OCI-LY1 (cell line): ENCODE measurements around the gene PROP1.

Experiments
- H2AFZ ChIP-seq: fragments of 200-600 bp; sonication (generic), shearing (Covaris generic); 2 replicates; pipeline ENCODE4 v1.6.0; 2014; ENCODE audit warnings: antibody characterized with exemption, mild to moderate bottlenecking, low read length
- H3F3A ChIP-seq: fragments of 200-600 bp; sonication (generic), shearing (Covaris generic); 2 replicates; pipeline ENCODE4 v1.6.0; 2014; ENCODE audit warnings: mild to moderate bottlenecking, antibody characterized with exemption, low read length, moderate library complexity; ENCODE audit not compliant: insufficient read depth
- H3K27ac ChIP-seq: fragments of 200-600 bp; sonication (generic); 2 replicates; pipeline ENCODE4 v1.5.1; 2014; ENCODE audit warnings: low read length, mixed run types, mild to moderate bottlenecking, low read depth; ENCODE audit not compliant: poor library complexity, severe bottlenecking
- H3K27me3 ChIP-seq: fragments of 200-600 bp; sonication (generic); 2 replicates; pipeline ENCODE4 v1.6.0; 2014; ENCODE audit warnings: antibody characterized with exemption, mild to moderate bottlenecking, low read length, moderate library complexity; ENCODE audit not compliant: insufficient read depth
- H3K36me3 ChIP-seq: fragments of 200-600 bp; sonication (generic); 2 replicates; pipeline ENCODE4 v1.6.1; 2014; ENCODE audit warnings: mild to moderate bottlenecking, antibody characterized with exemption, low read length, moderate library complexity, mixed read lengths; ENCODE audit not compliant: insufficient read depth
- H3K4me1 ChIP-seq: fragments of 200-600 bp; sonication (generic); 2 replicates; pipeline ENCODE4 v1.5.1; 2014; ENCODE audit warnings: mild to moderate bottlenecking, low read length, moderate library complexity; ENCODE audit not compliant: insufficient read depth, severe bottlenecking
- H3K4me2 ChIP-seq: fragments of 200-600 bp; sonication (generic), shearing (Covaris generic); 2 replicates; pipeline ENCODE4 v1.6.1; 2014; ENCODE audit warnings: low read length
- H3K4me3 ChIP-seq: fragments of 200-600 bp; sonication (generic); 2 replicates; pipeline ENCODE4 v1.5.1; 2014; ENCODE audit warnings: low read length, low read depth, mild to moderate bottlenecking, mixed read lengths; ENCODE audit not compliant: poor library complexity, severe bottlenecking
- H3K79me2 ChIP-seq: fragments of 200-600 bp; shearing (Covaris generic); 2 replicates; pipeline ENCODE4 v1.6.1; 2016; ENCODE audit warnings: mixed run types, low read length, mixed read lengths; ENCODE audit not compliant: insufficient read depth
- H3K9ac ChIP-seq: fragments of 200-600 bp; sonication (generic), shearing (Covaris generic); 2 replicates; pipeline ENCODE4 v1.6.1; 2014; ENCODE audit warnings: mild to moderate bottlenecking, low read length, mixed read lengths
- H3K9me2 ChIP-seq: fragments of 200-600 bp; sonication (generic), shearing (Covaris generic); 2 replicates; pipeline ENCODE4 v1.6.1; 2014; ENCODE audit warnings: low read depth, mild to moderate bottlenecking, low read length, mixed read lengths
- H3K9me3 ChIP-seq: fragments of 200-600 bp; shearing (Covaris generic); 2 replicates; pipeline ENCODE4 v1.6.1; 2014; ENCODE audit warnings: low read length, mixed read lengths
- H4K20me1 ChIP-seq: fragments of 200-600 bp; sonication (generic), shearing (Covaris generic); 2 replicates; pipeline ENCODE4 v1.6.0; 2016; ENCODE audit warnings: mild to moderate bottlenecking, low read length; ENCODE audit not compliant: insufficient read depth
- CTCF ChIP-seq: fragments of 200-600 bp; sonication (generic), shearing (Covaris generic); IDR thresholded peaks from 2 replicates; pipeline ENCODE4 v1.5.1; 2017; ENCODE audit warnings: mild to moderate bottlenecking, antibody characterized with exemption, low read length, moderate library complexity, mixed read lengths
- EZH2 ChIP-seq: fragments of 200-600 bp; sonication (generic), shearing (Covaris generic); IDR thresholded peaks from 2 replicates; pipeline ENCODE4 v1.8.0; 2017; ENCODE audit warnings: borderline replicate concordance, mixed run types, mild to moderate bottlenecking, antibody characterized with exemption, low read length, moderate library complexity, mixed read lengths

The PROP1 gene

GRCh38 chr5:177988989-177989625 is 6.9 kb downstream of the PROP1 start:
- Histone ChIP-seq H3K4me3 (no peak overlapping the region), H3K9me2 (no peaks in the 10 kb centered on the region), H3K4me2 (no peak overlapping the region), H3K79me2 (no peaks in the 10 kb centered on the region), H3F3A (no peaks in the 10 kb centered on the region), H2AFZ (no peak overlapping the region), H3K27me3 (peaks cover 9% of the 10 kb centered on the region; the same call in 1 of the 2 replicates), H3K27ac (no peak overlapping the region), H3K4me1 (no peaks in the 10 kb centered on the region), H3K36me3 (no peaks in the 10 kb centered on the region), H3K9me3 (no peaks in the 10 kb centered on the region), H3K9ac (no peak overlapping the region), H4K20me1 (no peaks in the 10 kb centered on the region)
- no peak for TF ChIP-seq EZH2

- Histone ChIP-seq H3K9me3 (no peaks in the 10 kb centered on the region), H3K9me2 (no peaks in the 10 kb centered on the region), H3K36me3 (no peaks in the 10 kb centered on the region), H3K4me2 (no peak overlapping the region), H3K9ac (no peak overlapping the region), H2AFZ (no peak overlapping the region), H3K27me3 (peaks cover 12% of the 10 kb centered on the region; the same call in 1 of the 2 replicates), H3F3A (no peaks in the 10 kb centered on the region), H3K4me1 (no peaks in the 10 kb centered on the region), H4K20me1 (no peaks in the 10 kb centered on the region), H3K79me2 (no peaks in the 10 kb centered on the region), H3K4me3 (no peak overlapping the region), H3K27ac (no peak overlapping the region)
- TF ChIP-seq EZH2: no peak
- no peak for TF ChIP-seq CTCF
These were observed 8.7 kb downstream of the PROP1 start for GRCh38 chr5:177987326-177987725.

GRCh38 chr5:177985430-177986040 is 10.5 kb downstream of the PROP1 start:
- no peaks in the 10 kb centered on the region for H4K20me1 ChIP-seq
- H3F3A ChIP-seq: no peaks in the 10 kb centered on the region
- H3K9ac ChIP-seq: no peak overlapping the region
- H2AFZ ChIP-seq: no peak overlapping the region
- no peak for TF ChIP-seq EZH2
- TF ChIP-seq CTCF: no peak
- no peaks in the 10 kb centered on the region for H3K4me1 ChIP-seq
- H3K79me2 ChIP-seq: no peaks in the 10 kb centered on the region
- no peaks in the 10 kb centered on the region for H3K9me3 ChIP-seq
- H3K4me2 ChIP-seq: no peak overlapping the region
- no peak overlapping the region for H3K4me3 ChIP-seq
- H3K9me2 ChIP-seq: no peaks in the 10 kb centered on the region
- no peaks in the 10 kb centered on the region for H3K36me3 ChIP-seq
- H3K27me3 ChIP-seq: peaks cover 12% of the 10 kb centered on the region; the same call in 1 of the 2 replicates
- no peak overlapping the region for H3K27ac ChIP-seq
